Omental fat pad (tissue), 4 donors: ENCODE results near the gene SCN7A. TPM values are rescaled to one million over a fixed set of nuclear protein-coding genes. Genes with fewer than 3 reads are reported as not detected.

Source experiments
- ATAC-seq: fragments of 150-250 bp; one replicate; pipeline ENCODE4 v1.9.1; 2016; ENCODE audit warnings: mild to moderate bottlenecking, moderate library complexity; ENCODE audit not compliant: low FRiP score
- DNase-seq: peaks from one replicate; pipeline ENCODE4 v3.0.0-alpha.2; 2019; ENCODE audit warnings: low spot score
- total RNA-seq, 4 donors: library from RNA; depleted of rRNA; stranded (reverse); fragments of >200 nt; gene quantifications; one replicate each; pipeline ENCODE4 v1.1.0, GENCODE V29; 2016
- TF ChIP-seq, protein P1 (sequence below), 3 donors: fragments of 450-650 bp; IDR thresholded peaks; one replicate each; pipeline ENCODE4 v1.5.1; 2016 to 2017; ENCODE audit warnings: antibody characterized with exemption in 3 of 3, mild to moderate bottlenecking in 3 of 3, moderate library complexity in 2 of 3

The SCN7A gene
- total RNA-seq, 4 donors from 2014 or later = 1.3 to 19.9 (median 7.9) TPM

DNA sequence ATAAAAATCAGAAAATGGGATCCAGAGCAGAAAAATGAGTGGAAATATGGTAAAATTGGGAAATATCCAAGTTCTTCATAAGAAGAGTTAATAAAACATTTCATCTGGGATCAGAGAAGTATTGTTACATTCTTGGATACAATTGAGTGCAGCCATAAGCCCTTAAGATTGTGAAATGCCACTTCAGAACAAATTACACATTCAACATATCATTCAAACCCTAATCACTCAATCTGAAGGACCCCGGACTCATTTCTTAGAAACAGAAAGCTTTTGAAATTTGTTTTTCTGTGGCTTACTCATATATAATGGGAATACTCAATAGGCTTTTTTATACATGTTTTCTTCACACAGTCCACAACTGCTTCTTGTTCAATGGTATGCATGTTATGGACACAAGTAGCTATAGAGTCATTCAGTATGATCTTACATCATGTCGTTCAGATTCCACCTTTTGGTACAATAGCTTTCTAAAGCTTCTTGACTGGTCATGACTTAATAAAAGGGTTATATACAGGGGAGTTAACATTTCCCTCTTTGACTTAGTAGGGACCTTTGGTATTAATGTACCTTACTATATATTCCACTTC is 39.9 kb downstream of the SCN7A start:
- TF ChIP-seq, protein P1, sequence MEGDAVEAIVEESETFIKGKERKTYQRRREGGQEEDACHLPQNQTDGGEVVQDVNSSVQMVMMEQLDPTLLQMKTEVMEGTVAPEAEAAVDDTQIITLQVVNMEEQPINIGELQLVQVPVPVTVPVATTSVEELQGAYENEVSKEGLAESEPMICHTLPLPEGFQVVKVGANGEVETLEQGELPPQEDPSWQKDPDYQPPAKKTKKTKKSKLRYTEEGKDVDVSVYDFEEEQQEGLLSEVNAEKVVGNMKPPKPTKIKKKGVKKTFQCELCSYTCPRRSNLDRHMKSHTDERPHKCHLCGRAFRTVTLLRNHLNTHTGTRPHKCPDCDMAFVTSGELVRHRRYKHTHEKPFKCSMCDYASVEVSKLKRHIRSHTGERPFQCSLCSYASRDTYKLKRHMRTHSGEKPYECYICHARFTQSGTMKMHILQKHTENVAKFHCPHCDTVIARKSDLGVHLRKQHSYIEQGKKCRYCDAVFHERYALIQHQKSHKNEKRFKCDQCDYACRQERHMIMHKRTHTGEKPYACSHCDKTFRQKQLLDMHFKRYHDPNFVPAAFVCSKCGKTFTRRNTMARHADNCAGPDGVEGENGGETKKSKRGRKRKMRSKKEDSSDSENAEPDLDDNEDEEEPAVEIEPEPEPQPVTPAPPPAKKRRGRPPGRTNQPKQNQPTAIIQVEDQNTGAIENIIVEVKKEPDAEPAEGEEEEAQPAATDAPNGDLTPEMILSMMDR (IDR thresholded peaks at IDR 0.05) = no peak
- DNase-seq = no peak
- no peak for ATAC-seq

DNA sequence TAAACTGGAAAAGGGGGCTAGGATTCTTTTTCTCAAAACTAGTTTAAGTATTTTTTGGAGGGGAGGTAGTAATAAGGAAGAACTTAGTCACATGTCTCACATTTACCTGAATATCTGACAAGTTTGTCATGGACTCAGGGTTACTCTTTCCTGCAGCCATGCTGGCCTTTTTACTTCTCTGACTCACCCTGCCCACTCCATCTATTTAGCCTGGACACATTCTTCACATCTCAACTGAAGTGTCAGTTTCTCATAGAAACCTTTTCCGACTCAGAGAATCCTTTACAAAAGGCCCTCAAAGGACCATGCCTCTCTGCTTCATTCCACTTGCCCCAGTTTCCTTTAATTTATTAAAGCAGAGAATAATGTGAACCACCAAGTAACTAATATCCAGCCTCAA is 42.6 kb downstream of the SCN7A start:
- DNase-seq (no peak), ATAC-seq (no peak)
- TF ChIP-seq, protein P1 (IDR thresholded peaks at IDR 0.05) = no peak

DNA sequence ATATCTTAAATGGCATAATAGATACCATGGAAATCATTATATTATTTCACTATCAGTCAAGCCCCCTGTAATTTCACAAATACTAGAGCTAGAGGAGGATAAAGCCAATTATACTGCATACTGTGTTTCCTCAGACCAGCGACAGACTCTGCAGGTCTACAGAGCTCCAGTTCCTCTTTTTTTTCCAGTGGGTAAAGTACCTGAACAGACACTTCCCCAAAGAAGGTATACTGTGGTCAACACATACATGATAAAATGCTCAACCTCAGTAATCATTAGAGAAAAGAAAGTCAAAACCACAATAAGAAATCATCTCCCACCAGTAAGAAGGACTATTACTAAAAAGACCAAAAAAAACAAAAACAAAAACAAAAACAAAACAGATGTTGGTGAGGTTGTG is 44.6 kb downstream of the SCN7A start:
- DNase-seq (no peak), ATAC-seq (no peak)
- TF ChIP-seq, protein P1 (IDR thresholded peaks at IDR 0.05) = no peak

DNA sequence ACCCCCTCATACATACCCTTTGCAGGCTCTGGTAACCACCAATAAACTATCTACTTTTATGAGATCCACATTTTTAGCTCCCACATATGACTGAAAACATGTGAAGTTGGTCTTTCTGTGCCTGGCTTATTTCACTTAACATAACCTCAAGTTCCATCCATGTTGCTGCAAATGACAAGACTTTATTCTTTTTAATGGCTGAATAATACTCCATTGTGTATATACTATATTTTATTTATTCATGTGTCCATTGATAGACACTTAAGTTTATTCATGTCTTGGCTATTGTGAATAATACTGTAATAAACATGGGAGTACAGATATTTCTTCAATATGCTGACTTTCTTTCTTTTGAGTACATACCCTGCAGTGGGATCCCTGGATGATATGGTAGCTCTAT is 45.9 kb downstream of the SCN7A start:
- ATAC-seq (no peak), DNase-seq (no peak)
- TF ChIP-seq, protein P1 (IDR thresholded peaks at IDR 0.05) = no peak

DNA sequence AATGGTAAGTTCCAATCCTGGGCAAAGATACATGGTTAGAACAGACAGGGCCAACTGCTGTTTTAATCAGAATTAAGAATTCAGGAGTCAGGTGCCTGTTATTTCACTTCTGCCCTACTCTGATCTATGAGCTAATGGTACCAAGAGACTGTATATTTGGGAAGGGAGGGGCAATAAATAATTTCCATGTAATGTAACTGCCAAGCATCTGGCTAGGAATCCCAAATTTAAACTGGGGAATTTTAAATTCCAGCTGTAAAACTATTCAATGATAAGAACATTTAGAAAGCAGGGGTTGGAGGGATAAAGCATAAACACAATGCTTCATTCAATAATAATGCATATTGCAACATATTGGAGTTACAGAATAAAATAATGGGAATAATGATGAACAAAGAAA is 49.7 kb downstream of the SCN7A start:
- TF ChIP-seq, protein P1 (IDR thresholded peaks at IDR 0.05) = no peak
- DNase-seq (no peak), ATAC-seq (no peak)

DNA sequence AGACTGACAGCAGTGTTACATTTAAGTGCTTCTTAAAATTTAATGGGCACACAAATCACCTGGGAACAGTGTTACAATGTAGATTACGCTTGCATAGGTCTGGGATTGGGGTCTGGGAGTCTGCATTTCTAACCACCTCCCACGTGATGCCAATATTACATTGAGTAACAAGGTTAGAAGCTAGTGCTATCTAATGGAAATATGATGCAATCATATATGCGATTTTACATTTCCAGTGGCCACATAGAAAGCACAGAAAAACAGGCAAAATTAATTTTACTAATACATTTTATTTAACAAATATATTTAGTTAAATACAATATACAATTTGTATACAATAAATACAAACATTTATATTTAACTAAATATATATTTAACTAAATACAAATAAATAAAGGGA is 53.7 kb downstream of the SCN7A start:
- ATAC-seq = no peak
- no peak for DNase-seq
- TF ChIP-seq, protein P1 (IDR thresholded peaks at IDR 0.05) = no peak

DNA sequence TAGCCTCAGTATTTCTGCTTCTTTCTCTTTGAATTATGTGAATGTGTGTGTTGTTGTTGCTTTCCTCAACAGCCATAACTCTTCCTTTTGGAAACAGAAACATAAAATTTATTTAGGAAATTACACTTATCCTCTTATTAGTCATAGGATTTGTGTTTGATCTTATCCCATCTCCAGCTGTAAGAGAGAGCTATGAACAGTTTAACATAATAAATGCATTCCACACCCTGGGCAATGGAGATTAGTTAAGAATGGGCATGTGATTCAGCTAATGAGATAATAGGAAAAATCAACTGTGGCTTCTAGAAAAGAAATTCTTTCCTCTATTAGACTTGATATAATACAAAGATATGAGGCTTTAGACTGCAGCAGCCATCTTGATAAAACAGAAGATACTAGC is 55.0 kb downstream of the SCN7A start:
- ATAC-seq (no peak), DNase-seq (no peak)
- TF ChIP-seq, protein P1 (IDR thresholded peaks at IDR 0.05) = no peak
